Osteoblast (primary cell): ENCODE measurements around the gene CMTM8. TPM values are rescaled to one million over a fixed set of nuclear protein-coding genes. Genes with fewer than 3 reads are reported as not detected.

ENCODE experiments used
- DNase-seq: peaks from one replicate; pipeline ENCODE4 v3.0.0; 2011; ENCODE audit warnings: low spot score, mixed read lengths; ENCODE audit not compliant: insufficient read length; ENCODE audit errors: missing footprints
- H2AFZ ChIP-seq: 2 replicates; pipeline ENCODE4 v1.6.0; 2011; ENCODE audit warnings: mild to moderate bottlenecking, low read length
- H3K27ac ChIP-seq: 2 replicates; pipeline ENCODE4 v1.5.1; 2011; ENCODE audit warnings: mild to moderate bottlenecking, low read depth, low read length, moderate library complexity
- H3K27me3 ChIP-seq: 2 replicates; pipeline ENCODE4 v1.6.0; 2012; ENCODE audit warnings: mild to moderate bottlenecking, control low read depth, inconsistent platforms, low read length, moderate library complexity; ENCODE audit not compliant: insufficient read depth
- H3K36me3 ChIP-seq: 2 replicates; pipeline ENCODE4 v1.5.1; 2011; ENCODE audit warnings: mild to moderate bottlenecking, low read length, control low read depth, moderate library complexity; ENCODE audit not compliant: insufficient read depth
- H3K4me1 ChIP-seq: 2 replicates; pipeline ENCODE4 v1.5.1; 2011; ENCODE audit warnings: mild to moderate bottlenecking, low read length, control low read depth, moderate library complexity; ENCODE audit not compliant: insufficient read depth
- H3K4me2 ChIP-seq: 2 replicates; pipeline ENCODE4 v1.6.0; 2011; ENCODE audit warnings: mild to moderate bottlenecking, low read length; ENCODE audit not compliant: insufficient read depth
- H3K4me3 ChIP-seq: fragments of 200-600 bp; sonication (generic); 3 replicates; pipeline ENCODE4 v1.5.1; 2012; ENCODE audit warnings: mild to moderate bottlenecking, low read length, inconsistent platforms; ENCODE audit not compliant: insufficient read depth
- H3K79me2 ChIP-seq: 2 replicates; pipeline ENCODE4 v1.6.0; 2012; ENCODE audit warnings: mild to moderate bottlenecking, low read length, control low read depth, inconsistent platforms; ENCODE audit not compliant: insufficient read depth
- H3K9me3 ChIP-seq: 2 replicates; pipeline ENCODE4 v1.5.1; 2011; ENCODE audit warnings: low read depth, low read length, control low read depth
- H4K20me1 ChIP-seq: 2 replicates; pipeline ENCODE4 v1.6.0; 2012; ENCODE audit warnings: mild to moderate bottlenecking, low read length, control low read depth; ENCODE audit not compliant: insufficient read depth
- total RNA-seq: library from RNA; depleted of rRNA; stranded (reverse); fragments of >200 nt; gene quantifications from 2 replicates; pipeline ENCODE4 v1.2.3, GENCODE V29; 2012
- TF ChIP-seq, protein P1 (sequence below): IDR thresholded peaks from 2 replicates; pipeline ENCODE4 v1.5.1; 2011; ENCODE audit warnings: mild to moderate bottlenecking, low read depth, low read length, moderate library complexity; ENCODE audit errors: extremely low read depth

CMTM8 gene
- total RNA-seq, 1 donor, result 1.4 TPM

DNA sequence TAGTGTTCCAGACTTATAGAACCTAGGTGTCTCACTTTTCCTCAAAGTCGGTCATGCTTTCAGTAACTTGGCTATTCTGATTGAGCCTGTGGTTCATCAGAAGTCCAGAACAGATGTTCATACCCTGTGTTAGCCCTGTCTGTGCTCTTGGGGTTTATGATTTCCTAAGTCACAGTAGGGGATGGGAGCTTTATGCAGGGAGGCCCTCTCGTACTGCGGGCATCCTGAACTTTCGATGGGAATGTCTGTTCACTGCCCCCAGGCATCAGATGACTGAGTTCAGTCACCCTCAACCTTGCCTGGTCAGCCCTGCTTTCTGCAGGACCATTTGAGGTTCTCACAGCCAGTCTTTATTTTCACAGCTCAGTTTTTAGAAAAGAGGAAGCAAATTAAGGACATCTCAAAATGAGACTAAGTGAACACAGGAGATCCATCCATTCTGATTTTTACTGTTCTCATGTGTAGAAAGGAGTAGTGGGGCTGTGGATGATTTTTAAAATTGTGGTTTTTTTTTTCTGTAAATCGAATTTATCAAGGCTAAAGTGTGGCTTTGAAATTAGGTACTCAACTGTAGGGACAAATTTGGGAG, 71.3 kb downstream of the CMTM8 start:
- TF ChIP-seq, protein P1, sequence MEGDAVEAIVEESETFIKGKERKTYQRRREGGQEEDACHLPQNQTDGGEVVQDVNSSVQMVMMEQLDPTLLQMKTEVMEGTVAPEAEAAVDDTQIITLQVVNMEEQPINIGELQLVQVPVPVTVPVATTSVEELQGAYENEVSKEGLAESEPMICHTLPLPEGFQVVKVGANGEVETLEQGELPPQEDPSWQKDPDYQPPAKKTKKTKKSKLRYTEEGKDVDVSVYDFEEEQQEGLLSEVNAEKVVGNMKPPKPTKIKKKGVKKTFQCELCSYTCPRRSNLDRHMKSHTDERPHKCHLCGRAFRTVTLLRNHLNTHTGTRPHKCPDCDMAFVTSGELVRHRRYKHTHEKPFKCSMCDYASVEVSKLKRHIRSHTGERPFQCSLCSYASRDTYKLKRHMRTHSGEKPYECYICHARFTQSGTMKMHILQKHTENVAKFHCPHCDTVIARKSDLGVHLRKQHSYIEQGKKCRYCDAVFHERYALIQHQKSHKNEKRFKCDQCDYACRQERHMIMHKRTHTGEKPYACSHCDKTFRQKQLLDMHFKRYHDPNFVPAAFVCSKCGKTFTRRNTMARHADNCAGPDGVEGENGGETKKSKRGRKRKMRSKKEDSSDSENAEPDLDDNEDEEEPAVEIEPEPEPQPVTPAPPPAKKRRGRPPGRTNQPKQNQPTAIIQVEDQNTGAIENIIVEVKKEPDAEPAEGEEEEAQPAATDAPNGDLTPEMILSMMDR, result no peak
- no peak overlapping the region for H3K4me3 ChIP-seq
- no peaks in the 10 kb centered on the region for H3K79me2 ChIP-seq
- no peak for DNase-seq
- no peak overlapping the region for H2AFZ ChIP-seq
- no peak overlapping the region for H3K27ac ChIP-seq
- H4K20me1 ChIP-seq, result peaks cover 4% of the 10 kb centered on the region
- H3K9me3 ChIP-seq, result no peaks in the 10 kb centered on the region
- H3K27me3 ChIP-seq, result peaks cover 7% of the 10 kb centered on the region
- no peak overlapping the region for H3K4me2 ChIP-seq
- H3K36me3 ChIP-seq, result no peaks in the 10 kb centered on the region
- H3K4me1 ChIP-seq, result peaks cover 7% of the 10 kb centered on the region

DNA sequence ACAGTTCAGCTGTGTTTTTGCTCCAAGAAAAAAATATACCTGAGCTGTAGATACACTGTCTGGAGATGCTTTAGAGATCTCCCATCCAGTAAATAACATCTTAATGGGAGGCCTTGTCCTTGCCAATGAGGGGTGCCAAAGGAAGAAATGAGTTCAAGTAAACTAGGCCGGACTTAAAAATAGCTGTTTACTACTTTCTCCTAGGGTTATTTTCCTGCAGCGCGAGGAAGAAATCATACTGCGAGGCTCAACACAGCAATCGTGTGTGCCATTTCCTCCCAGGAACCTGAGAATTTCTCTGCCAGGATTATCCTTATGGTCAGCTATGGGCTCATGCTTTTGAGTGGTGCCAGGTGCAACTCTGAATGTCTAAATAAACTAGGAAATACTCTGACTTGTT, 71.9 kb downstream of the CMTM8 start:
- TF ChIP-seq, protein P1, result no peak
- no peak overlapping the region for H3K4me2 ChIP-seq

DNA sequence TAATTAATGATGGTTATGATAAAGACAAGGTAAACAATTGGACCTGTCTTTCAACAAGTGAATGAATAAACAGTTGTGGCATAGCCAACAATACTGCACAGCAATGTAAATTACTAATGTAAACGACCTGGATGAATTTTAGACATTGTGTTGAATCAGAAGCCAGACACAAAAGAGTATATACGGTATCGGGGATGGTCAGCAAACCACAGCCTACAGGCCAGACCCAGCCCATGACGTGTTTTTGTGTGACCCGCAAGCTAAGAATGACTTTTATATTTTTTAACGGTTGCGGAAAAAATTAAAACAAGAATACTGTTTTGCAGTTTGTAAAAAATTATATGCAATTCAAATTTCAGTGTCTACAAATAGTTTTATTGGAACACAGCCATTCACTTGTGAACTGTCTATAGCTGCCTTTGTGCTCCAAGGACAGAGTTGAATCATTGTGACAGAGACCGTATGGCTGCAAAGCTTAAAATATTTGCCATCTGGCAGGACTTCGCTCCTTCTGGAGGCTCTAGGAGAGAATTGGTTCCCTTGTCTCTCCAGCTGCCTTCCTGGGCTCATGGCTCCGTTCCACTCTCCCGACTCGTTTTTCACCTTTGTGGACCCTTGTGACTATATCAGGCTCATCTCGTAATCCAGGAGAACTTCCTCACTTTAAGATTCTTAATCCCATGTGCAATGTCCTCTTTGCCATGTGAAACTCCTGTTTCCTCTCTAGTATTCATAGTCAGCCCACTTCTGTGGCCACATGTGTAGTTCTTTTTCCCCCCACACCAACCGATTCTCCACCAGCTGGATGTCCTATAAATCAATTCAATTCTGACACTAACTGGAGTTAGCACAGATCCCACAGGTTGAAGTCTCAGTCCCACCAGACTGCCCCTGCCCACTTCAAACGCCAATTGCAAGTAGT, 72.7 kb downstream of the CMTM8 start:
- Histone ChIP-seq H3K4me3 (no peak overlapping the region), H3K36me3 (no peaks in the 10 kb centered on the region), H3K4me2 (no peak overlapping the region), H3K27me3 (peaks cover 7% of the 10 kb centered on the region), H3K9me3 (no peaks in the 10 kb centered on the region), H3K79me2 (no peaks in the 10 kb centered on the region), H3K4me1 (peaks cover 7% of the 10 kb centered on the region), H3K27ac (no peak overlapping the region), H4K20me1 (peaks cover 4% of the 10 kb centered on the region), H2AFZ (no peak overlapping the region)
- no peak for DNase-seq
- TF ChIP-seq, protein P1, result no peak

More for the DNA sequence above, 71.9 kb downstream of the CMTM8 start:
- Histone ChIP-seq H3K4me1 (peaks cover 7% of the 10 kb centered on the region), H3K4me3 (no peak overlapping the region), H3K27me3 (peaks cover 7% of the 10 kb centered on the region), H2AFZ (no peak overlapping the region), H3K9me3 (no peaks in the 10 kb centered on the region), H4K20me1 (peaks cover 4% of the 10 kb centered on the region), H3K79me2 (no peaks in the 10 kb centered on the region), H3K36me3 (no peaks in the 10 kb centered on the region), H3K27ac (no peak overlapping the region)
- no peak for DNase-seq

DNA sequence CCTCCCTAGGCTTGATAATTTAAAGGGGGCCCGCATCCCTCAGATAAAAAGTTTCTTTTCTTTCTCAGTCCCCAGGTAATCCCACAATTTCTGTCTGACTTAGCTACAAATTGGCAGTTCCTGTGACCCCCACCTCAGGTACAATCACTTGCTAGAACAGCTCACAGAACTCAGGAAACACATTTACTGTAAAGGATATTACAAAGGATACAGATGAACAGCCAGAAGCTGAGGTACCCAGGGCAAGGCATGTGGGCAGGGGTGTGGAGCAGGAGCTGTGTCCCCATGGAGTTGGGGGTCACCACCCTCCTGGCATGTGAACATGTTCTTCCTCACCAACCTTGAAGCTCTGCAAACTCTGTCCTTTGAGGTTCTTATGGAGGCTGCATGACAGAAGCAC, 73.8 kb downstream of the CMTM8 start:
- H2AFZ ChIP-seq, result no peak overlapping the region
- TF ChIP-seq, protein P1, result no peak

More for the DNA sequence above, 73.8 kb downstream of the CMTM8 start:
- peaks cover 4% of the 10 kb centered on the region for H4K20me1 ChIP-seq
- no peak overlapping the region for H3K4me3 ChIP-seq
- H3K79me2 ChIP-seq, result no peaks in the 10 kb centered on the region
- H3K27me3 ChIP-seq, result peaks cover 7% of the 10 kb centered on the region
- no peak for DNase-seq
- H3K27ac ChIP-seq, result no peak overlapping the region
- H3K36me3 ChIP-seq, result no peaks in the 10 kb centered on the region
- H3K9me3 ChIP-seq, result no peaks in the 10 kb centered on the region
- H3K4me2 ChIP-seq, result no peak overlapping the region
- H3K4me1 ChIP-seq, result peaks cover 7% of the 10 kb centered on the region
